Upper lobe of left lung (tissue), 6 donors: ENCODE data around the gene CDCP2. TPM values are rescaled to one million over a fixed set of nuclear protein-coding genes. Genes with fewer than 3 reads are reported as not detected.

Experiments
- ATAC-seq, 2 donors: fragments of 200-7000 bp; cut with Tn5 transposase; one replicate each; pipeline ENCODE4 v1.9.1; 2022; ENCODE audit warnings: mild to moderate bottlenecking in 2 of 2, moderate library complexity in 2 of 2; ENCODE audit not compliant: low FRiP score in 2 of 2
- DNase-seq, 2 donors: peaks; one replicate each; pipeline ENCODE4 v3.0.0-alpha.2; 2019 to 2020
- H3K27ac ChIP-seq, 4 donors: fragments of 200-600 bp; sonication (generic); one replicate each; pipeline ENCODE4 v1.5.1; 2016 to 2019
- H3K27me3 ChIP-seq, 4 donors: fragments of 200-600 bp; sonication (generic); one replicate each; pipeline ENCODE4 v1.5.1; 2017 to 2019
- H3K36me3 ChIP-seq, 4 donors: fragments of 200-600 bp; sonication (generic); one replicate each; pipeline ENCODE4 v1.5.1; 2016 to 2019
- H3K4me1 ChIP-seq, 4 donors: fragments of 200-600 bp; sonication (generic); one replicate each; pipeline ENCODE4 v1.5.1; 2018 to 2019
- H3K4me3 ChIP-seq, 4 donors: fragments of 200-600 bp; sonication (generic); one replicate each; pipeline ENCODE4 v1.5.1; 2017 to 2019; ENCODE audit warnings: mild to moderate bottlenecking in 2 of 4, moderate library complexity in 1 of 4
- H3K9me3 ChIP-seq, 4 donors: fragments of 200-600 bp; sonication (generic); one replicate each; pipeline ENCODE4 v1.5.1; 2018 to 2019
- CTCF ChIP-seq, 6 experiments: fragments of 450-650 bp in 4 of 6; fragments of 200-600 bp in 2 of 6; sonication (generic) in 2 of 6; IDR thresholded peaks; one replicate each; pipeline ENCODE4 v1.5.1; 2016 to 2019; ENCODE audit warnings: antibody characterized with exemption in 6 of 6
- EP300 ChIP-seq, 4 donors: sonication (generic); formaldehyde crosslinking; IDR thresholded peaks; one replicate each; pipeline ENCODE4 v1.5.1; 2017; ENCODE audit warnings: antibody characterized with exemption in 4 of 4, control low read depth in 2 of 4
- POLR2A ChIP-seq, 4 donors: fragments of 450-650 bp; IDR thresholded peaks; one replicate each; pipeline ENCODE4 v1.5.1; 2016 to 2017; ENCODE audit warnings: antibody characterized with exemption in 4 of 4, mild to moderate bottlenecking in 2 of 4
- POLR2AphosphoS5 ChIP-seq, 2 donors: sonication (generic); formaldehyde crosslinking; IDR thresholded peaks; one replicate each; pipeline ENCODE4 v1.5.1; 2017; ENCODE audit warnings: antibody characterized with exemption in 2 of 2
- WGBS, 2 donors: methylation state at CpG; one replicate each; pipeline ENCODE4 v1.1.5; 2017 to 2018; 5-methylcytosine and 5-hydroxymethylcytosine counted together
- total RNA-seq, 6 donors: library from RNA; depleted of rRNA in 4 of 6; stranded (reverse); fragments of >200 nt in 4 of 6; gene quantifications; one replicate each; pipeline versions ENCODE4 v1.1.0 to v1.2.1, GENCODE V29; 2016 to 2021
- donor health status: DM: no; HTN: no; CAD: no; lungs with moderate emphysema.
- donor health status: DM: no; HTN: yes; CAD: no; lungs with severe emphysema.

CDCP2 gene
- total RNA-seq, 6 donors from 2014 or later: not detected

GRCh38 chr1:54112705-54113368, 40.0 kb downstream of the CDCP2 start:
- H3K4me1 ChIP-seq: no peaks in the 10 kb centered on the region
- H3K9me3 ChIP-seq: no peaks in the 10 kb centered on the region
- WGBS, 2 donors: 73 to 76% methylated on average over 5 of the region's 5 CpGs
- H3K27me3 ChIP-seq: no peaks in the 10 kb centered on the region
- H3K4me3 ChIP-seq: no peak overlapping the region
- no peak overlapping the region for H3K27ac ChIP-seq
- TF ChIP-seq POLR2A (IDR thresholded peaks at IDR 0.05) (no peak), POLR2AphosphoS5 (IDR thresholded peaks at IDR 0.05) (peak in 1 of 2 donors; percentile 14)
- DNase-seq (peak in 1 of 2 donors; percentile 9), ATAC-seq (no peak)
- H3K36me3 ChIP-seq: no peaks in the 10 kb centered on the region

- ATAC-seq: no peak
- TF ChIP-seq CTCF (IDR thresholded peaks at IDR 0.05) (no peak), EP300 (IDR thresholded peaks at IDR 0.05) (no peak), POLR2A (IDR thresholded peaks at IDR 0.05) (no peak), POLR2AphosphoS5 (IDR thresholded peaks at IDR 0.05) (no peak)
- DNase-seq: no peak
- 87 to 94% methylated on average over 7 of the region's 7 CpGs for WGBS, 2 donors
- Histone ChIP-seq H3K36me3 (no peaks in the 10 kb centered on the region), H3K4me3 (no peak overlapping the region), H3K27me3 (no peaks in the 10 kb centered on the region), H3K4me1 (no peaks in the 10 kb centered on the region), H3K27ac (no peak overlapping the region), H3K9me3 (no peaks in the 10 kb centered on the region)
Observed at GRCh38 chr1:54112027-54112426, 40.8 kb downstream of the CDCP2 start.

- H3K4me3 ChIP-seq: no peak overlapping the region
- ATAC-seq (no peak), DNase-seq (no peak)
- H3K27ac ChIP-seq: no peak overlapping the region
- no peaks in the 10 kb centered on the region for H3K36me3 ChIP-seq
- WGBS, 2 donors: 93% methylated on average over 3 of the region's 3 CpGs
- H3K27me3 ChIP-seq: no peaks in the 10 kb centered on the region
- no peak for TF ChIP-seq CTCF (IDR thresholded peaks at IDR 0.05)
- TF ChIP-seq POLR2A (IDR thresholded peaks at IDR 0.05): no peak
- TF ChIP-seq POLR2AphosphoS5 (IDR thresholded peaks at IDR 0.05): no peak
- no peak for TF ChIP-seq EP300 (IDR thresholded peaks at IDR 0.05)
- no peaks in the 10 kb centered on the region for H3K4me1 ChIP-seq
- H3K9me3 ChIP-seq: no peaks in the 10 kb centered on the region
Observed at GRCh38 chr1:54111624-54112023, 41.2 kb downstream of the CDCP2 start.

- no peak for TF ChIP-seq CTCF (IDR thresholded peaks at IDR 0.05)
- no peak for TF ChIP-seq POLR2A (IDR thresholded peaks at IDR 0.05)
- no peak for TF ChIP-seq EP300 (IDR thresholded peaks at IDR 0.05)
- TF ChIP-seq POLR2AphosphoS5 (IDR thresholded peaks at IDR 0.05): no peak
- no peak overlapping the region for H3K4me3 ChIP-seq
- ATAC-seq (no peak), DNase-seq (no peak)
- H3K36me3 ChIP-seq: no peaks in the 10 kb centered on the region
- 95 to 99% methylated on average over 10 of the region's 10 CpGs for WGBS, 2 donors
- H3K27ac ChIP-seq: no peak overlapping the region
- no peaks in the 10 kb centered on the region for H3K9me3 ChIP-seq
- no peaks in the 10 kb centered on the region for H3K4me1 ChIP-seq
- no peaks in the 10 kb centered on the region for H3K27me3 ChIP-seq
Observed at GRCh38 chr1:54110996-54111395, 41.8 kb downstream of the CDCP2 start.

- WGBS, 2 donors: 84 to 86% methylated on average over 5 to 6 of the region's 6 CpGs
- no peak for DNase-seq
- H3K36me3 ChIP-seq: no peaks in the 10 kb centered on the region
- no peak overlapping the region for H3K4me3 ChIP-seq
- H3K27me3 ChIP-seq: no peaks in the 10 kb centered on the region
- H3K27ac ChIP-seq: no peak overlapping the region
- no peaks in the 10 kb centered on the region for H3K9me3 ChIP-seq
- TF ChIP-seq POLR2AphosphoS5 (IDR thresholded peaks at IDR 0.05): no peak
- TF ChIP-seq CTCF (IDR thresholded peaks at IDR 0.05): no peak
- no peak for TF ChIP-seq POLR2A (IDR thresholded peaks at IDR 0.05)
- no peak for TF ChIP-seq EP300 (IDR thresholded peaks at IDR 0.05)
- no peaks in the 10 kb centered on the region for H3K4me1 ChIP-seq
- ATAC-seq: no peak
Observed at GRCh38 chr1:54109129-54110090, 43.4 kb downstream of the CDCP2 start.
